ENCODE data around the gene FBXW12. TPM values are rescaled to one million over a fixed set of nuclear protein-coding genes. Genes with fewer than 3 reads are reported as not detected.

Gene FBXW12
- total RNA-seq, 4 donors from 2014 or later, result not detected

DNA sequence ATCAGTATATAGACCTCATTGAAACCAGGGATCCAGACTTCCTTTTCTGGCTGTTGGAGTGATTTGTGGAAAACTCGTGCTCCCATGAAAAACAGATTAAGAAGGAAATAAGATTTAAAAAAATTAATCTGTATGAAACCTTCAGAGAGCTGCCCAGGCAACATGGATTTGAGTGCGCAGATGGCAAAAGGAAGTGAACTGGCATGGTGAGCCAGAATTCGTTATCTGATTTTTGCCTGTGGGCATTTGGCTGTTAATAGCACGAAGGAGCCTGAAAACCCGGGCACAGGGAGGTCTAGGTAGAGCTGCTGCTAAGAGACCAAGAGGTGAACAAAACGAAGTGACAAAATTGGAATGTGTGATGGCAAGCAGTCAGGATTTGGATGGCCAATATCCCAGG is 19.5 kb upstream of the FBXW12 start:
- 78 to 83% methylated on average over 6 of the region's 6 CpGs for WGBS, 2 donors
- TF ChIP-seq POLR2A (IDR thresholded peaks at IDR 0.05), result no peak
- TF ChIP-seq, protein P1, sequence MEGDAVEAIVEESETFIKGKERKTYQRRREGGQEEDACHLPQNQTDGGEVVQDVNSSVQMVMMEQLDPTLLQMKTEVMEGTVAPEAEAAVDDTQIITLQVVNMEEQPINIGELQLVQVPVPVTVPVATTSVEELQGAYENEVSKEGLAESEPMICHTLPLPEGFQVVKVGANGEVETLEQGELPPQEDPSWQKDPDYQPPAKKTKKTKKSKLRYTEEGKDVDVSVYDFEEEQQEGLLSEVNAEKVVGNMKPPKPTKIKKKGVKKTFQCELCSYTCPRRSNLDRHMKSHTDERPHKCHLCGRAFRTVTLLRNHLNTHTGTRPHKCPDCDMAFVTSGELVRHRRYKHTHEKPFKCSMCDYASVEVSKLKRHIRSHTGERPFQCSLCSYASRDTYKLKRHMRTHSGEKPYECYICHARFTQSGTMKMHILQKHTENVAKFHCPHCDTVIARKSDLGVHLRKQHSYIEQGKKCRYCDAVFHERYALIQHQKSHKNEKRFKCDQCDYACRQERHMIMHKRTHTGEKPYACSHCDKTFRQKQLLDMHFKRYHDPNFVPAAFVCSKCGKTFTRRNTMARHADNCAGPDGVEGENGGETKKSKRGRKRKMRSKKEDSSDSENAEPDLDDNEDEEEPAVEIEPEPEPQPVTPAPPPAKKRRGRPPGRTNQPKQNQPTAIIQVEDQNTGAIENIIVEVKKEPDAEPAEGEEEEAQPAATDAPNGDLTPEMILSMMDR (IDR thresholded peaks at IDR 0.05), result no peak
- DNase-seq, result no peak
- H3K9me3 ChIP-seq, result no peaks in the 10 kb centered on the region
- no peaks in the 10 kb centered on the region for H3K36me3 ChIP-seq
- H3K4me3 ChIP-seq (replicated peaks in 1 of 3), result no peak overlapping the region
- no peak overlapping the region for H3K27ac ChIP-seq
- intact Hi-C loops (cut with DNase I), result no loop called here
- no peaks in the 10 kb centered on the region for H3K4me1 ChIP-seq
- H3K27me3 ChIP-seq, result no peaks in the 10 kb centered on the region

DNA sequence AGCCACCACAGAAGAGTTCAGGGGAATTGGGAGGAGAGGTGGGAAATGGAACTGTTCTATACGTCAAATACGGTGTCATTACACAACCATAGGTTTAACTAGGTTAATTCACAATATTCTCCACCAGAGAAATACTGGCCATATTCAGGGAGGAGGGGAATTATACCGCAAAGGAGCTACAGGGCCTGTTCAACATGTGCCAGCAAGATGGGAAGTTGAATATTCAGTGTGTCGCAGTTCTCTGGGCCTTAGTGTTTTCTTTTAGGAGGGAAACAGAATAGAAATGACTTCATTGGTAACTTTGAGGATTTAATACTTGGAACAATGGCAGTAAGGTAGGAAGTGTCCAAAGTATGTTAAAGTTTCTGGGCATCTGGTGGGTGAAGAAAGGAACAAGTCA is 18.0 kb upstream of the FBXW12 start:
- no peak overlapping the region for H3K27ac ChIP-seq
- H3K4me1 ChIP-seq, result no peaks in the 10 kb centered on the region
- H3K27me3 ChIP-seq, result no peaks in the 10 kb centered on the region
- intact Hi-C loops (cut with DNase I), result no loop called here
- no peak for DNase-seq
- TF ChIP-seq, protein P1 (IDR thresholded peaks at IDR 0.05), result no peak
- H3K4me3 ChIP-seq (replicated peaks in 1 of 3), result no peak overlapping the region
- H3K9me3 ChIP-seq, result no peaks in the 10 kb centered on the region
- H3K36me3 ChIP-seq, result no peaks in the 10 kb centered on the region
- WGBS, 2 donors, result 91% methylated on average over 4 of the region's 4 CpGs

DNA sequence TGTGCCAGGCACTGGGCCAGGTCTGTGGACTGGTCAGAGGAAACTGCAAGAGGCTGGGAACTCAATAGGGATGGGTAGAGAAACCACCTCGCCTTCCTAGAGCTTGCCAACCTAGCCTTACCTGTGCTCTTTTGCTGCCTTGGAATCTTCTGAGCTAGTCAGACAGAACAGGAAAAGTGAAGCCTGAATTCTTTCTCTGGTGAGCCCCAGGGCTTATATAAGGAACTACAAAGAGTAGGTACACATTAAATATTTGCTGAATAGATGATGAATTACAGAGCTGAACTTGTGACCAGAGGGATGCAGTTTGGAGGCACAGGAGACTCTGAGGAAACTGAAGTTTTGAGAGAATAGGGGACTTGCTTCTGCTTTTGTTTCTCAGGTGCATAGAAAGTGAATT is 15.6 kb upstream of the FBXW12 start:
- no peaks in the 10 kb centered on the region for H3K9me3 ChIP-seq
- H3K36me3 ChIP-seq, result no peaks in the 10 kb centered on the region
- H3K27ac ChIP-seq, result no peak overlapping the region
- TF ChIP-seq, protein P1 (IDR thresholded peaks at IDR 0.05), result no peak
- no peak for TF ChIP-seq POLR2A (IDR thresholded peaks at IDR 0.05)
- DNase-seq, result no peak
- H3K4me3 ChIP-seq (replicated peaks in 1 of 3), result no peak overlapping the region
- intact Hi-C loops (cut with DNase I), result no loop called here
- H3K27me3 ChIP-seq, result no peaks in the 10 kb centered on the region
- 82 to 87% methylated on average over 1 of the region's 1 CpG for WGBS, 2 donors
- no peaks in the 10 kb centered on the region for H3K4me1 ChIP-seq

DNA sequence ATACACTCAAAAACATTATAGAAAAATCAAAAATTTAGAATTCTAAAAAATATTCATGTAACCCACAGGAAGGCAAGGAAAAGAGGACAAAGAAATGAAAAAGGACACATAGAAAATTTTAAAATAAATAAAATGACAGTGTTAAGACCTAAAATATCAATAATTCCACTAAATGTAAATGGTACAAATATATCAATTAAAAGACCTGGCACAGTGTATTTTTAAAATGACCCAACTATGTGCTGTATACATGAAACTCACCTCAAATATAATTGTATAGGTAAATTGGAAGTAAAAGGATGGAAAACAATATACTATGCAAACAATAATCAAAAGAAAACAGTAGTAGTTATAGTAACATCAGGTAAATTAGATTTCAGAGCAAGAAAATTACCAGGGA is 10.1 kb upstream of the FBXW12 start:
- Histone ChIP-seq H3K36me3 (no peaks in the 10 kb centered on the region), H3K4me1 (no peaks in the 10 kb centered on the region), H3K27ac (no peak overlapping the region), H3K4me3 (replicated peaks in 1 of 3) (no peak overlapping the region), H3K27me3 (no peaks in the 10 kb centered on the region), H3K9me3 (no peaks in the 10 kb centered on the region)
- no peak for TF ChIP-seq POLR2A (IDR thresholded peaks at IDR 0.05)
- TF ChIP-seq, protein P1 (IDR thresholded peaks at IDR 0.05), result no peak
- intact Hi-C loops (cut with DNase I), result no loop called here
- DNase-seq, result no peak

DNA sequence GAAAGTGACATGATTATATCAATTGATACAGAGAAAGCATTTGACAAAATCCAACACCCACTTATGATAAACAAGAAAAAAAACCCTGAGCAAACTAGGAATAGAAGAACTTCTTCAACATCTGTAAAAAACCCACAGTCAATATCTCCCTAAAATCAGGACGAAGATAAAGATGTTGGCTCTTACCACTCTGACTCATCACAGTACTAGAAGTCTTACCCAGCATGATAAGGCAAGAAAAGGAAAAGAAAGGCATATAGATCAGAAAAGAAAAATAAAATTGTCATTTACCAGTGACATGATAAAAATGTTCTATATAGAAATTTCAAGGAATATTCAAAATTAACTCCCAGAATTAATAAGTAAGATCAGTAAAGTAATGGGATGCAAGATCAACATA is 7.2 kb upstream of the FBXW12 start:
- 68 to 79% methylated on average over 1 of the region's 1 CpG for WGBS, 2 donors
- Histone ChIP-seq H3K4me3 (replicated peaks in 1 of 3) (no peak overlapping the region), H3K4me1 (peaks cover 11 to 18% of the 10 kb centered on the region in 2 donors), H3K27ac (no peak overlapping the region), H3K9me3 (no peaks in the 10 kb centered on the region), H3K36me3 (no peaks in the 10 kb centered on the region), H3K27me3 (no peaks in the 10 kb centered on the region)
- TF ChIP-seq POLR2A (IDR thresholded peaks at IDR 0.05), result no peak
- TF ChIP-seq, protein P1 (IDR thresholded peaks at IDR 0.05), result no peak
- intact Hi-C loops (cut with DNase I), result no loop called here
- no peak for DNase-seq
